ENCODE results near the gene MAP4K2. TPM values are rescaled to one million over a fixed set of nuclear protein-coding genes. Genes with fewer than 3 reads are reported as not detected.

The MAP4K2 gene
- total and polyA plus RNA-seq, 7 donors, result 3.0 to 6.7 (median 4.5) TPM

GRCh38 chr11:64754919-64755662 lies 47.9 kb downstream of the MAP4K2 start:
- 56 to 71% (median 57%) methylated on average over 21 of the region's 21 CpGs for WGBS, 3 donors
- peak in 3 of 4 donors; percentile 16 to 52 (median 26) for ATAC-seq

GRCh38 chr11:64754124-64754918 lies 48.7 kb downstream of the MAP4K2 start:
- Histone ChIP-seq H3K4me1 (peaks cover 50% of the 10 kb centered on the region), H3K27ac (peak overlapping the region; percentile 38), H3K4me3 (no peak overlapping the region), H3K36me3 (ENCODE audit: insufficient read depth in 1 of 2, low read depth in 1 of 2) (peaks cover 0 to 89% of the 10 kb centered on the region in 2 donors), H3K9me3 (no peaks in the 10 kb centered on the region), H3K27me3 (ENCODE audit: insufficient read depth in 3 of 3, low read length in 2 of 3) (no peaks in the 10 kb centered on the region)
- intact Hi-C loops (cut with DNase I), result no loop called here
- DNase-seq (peak in 1 of 2 donors; percentile 46), ATAC-seq (no peak)
- 68 to 87% (median 68%) methylated on average over 26 of the region's 26 CpGs for WGBS, 3 donors
- no peak for TF ChIP-seq CTCF (IDR thresholded peaks at IDR 0.05)

More at GRCh38 chr11:64754919-64755662, 47.9 kb downstream of the MAP4K2 start:
- intact Hi-C loops (cut with DNase I), result no loop called here
- TF ChIP-seq CTCF (IDR thresholded peaks at IDR 0.05), result no peak
- peak overlapping the region; percentile 25 for H3K4me3 ChIP-seq
- H3K9me3 ChIP-seq, result no peaks in the 10 kb centered on the region
- peak; percentile 35 to 81 for DNase-seq
- H3K27ac ChIP-seq, result peak overlapping the region; percentile 38
- H3K27me3 ChIP-seq (ENCODE audit: insufficient read depth in 3 of 3, low read length in 2 of 3), result no peaks in the 10 kb centered on the region
- H3K36me3 ChIP-seq (ENCODE audit: insufficient read depth in 1 of 2, low read depth in 1 of 2), result peaks cover 0 to 81% of the 10 kb centered on the region in 2 donors
- peaks cover 56% of the 10 kb centered on the region for H3K4me1 ChIP-seq

GRCh38 chr11:64753380-64754123 lies 49.5 kb downstream of the MAP4K2 start:
- no peak for ATAC-seq
- H3K27ac ChIP-seq, result peak overlapping the region; percentile 23

GRCh38 chr11:64753019-64753379 lies 50.0 kb downstream of the MAP4K2 start:
- no peaks in the 10 kb centered on the region for H3K27me3 ChIP-seq (ENCODE audit: insufficient read depth in 3 of 3, low read length in 2 of 3)
- no peak overlapping the region for H3K27ac ChIP-seq
- peaks cover 0 to 97% of the 10 kb centered on the region in 2 donors for H3K36me3 ChIP-seq (ENCODE audit: insufficient read depth in 1 of 2, low read depth in 1 of 2)
- TF ChIP-seq CTCF (IDR thresholded peaks at IDR 0.05), result no peak
- intact Hi-C loops (cut with DNase I), result no loop called here
- DNase-seq (peak in 1 of 2 donors; percentile 38), ATAC-seq (no peak)
- WGBS, 3 donors, result 67 to 87% (median 73%) methylated on average over 7 of the region's 7 CpGs
- H3K4me1 ChIP-seq, result peaks cover 40% of the 10 kb centered on the region
- no peak overlapping the region for H3K4me3 ChIP-seq
- H3K9me3 ChIP-seq, result no peaks in the 10 kb centered on the region

More at GRCh38 chr11:64753380-64754123, 49.5 kb downstream of the MAP4K2 start:
- no peak for TF ChIP-seq CTCF (IDR thresholded peaks at IDR 0.05)
- Histone ChIP-seq H3K4me3 (no peak overlapping the region), H3K27me3 (ENCODE audit: insufficient read depth in 3 of 3, low read length in 2 of 3) (no peaks in the 10 kb centered on the region), H3K4me1 (peaks cover 46% of the 10 kb centered on the region), H3K36me3 (ENCODE audit: insufficient read depth in 1 of 2, low read depth in 1 of 2) (peaks cover 0 to 97% of the 10 kb centered on the region in 2 donors), H3K9me3 (no peaks in the 10 kb centered on the region)
- 63 to 89% (median 75%) methylated on average over 36 to 43 of the region's 43 CpGs for WGBS, 3 donors
- intact Hi-C loops (cut with DNase I), result no loop called here
- DNase-seq, result peak; percentile 13 to 50

All from psoas muscle (tissue), 8 donors.